Bone marrow (tissue), 2 donors: ENCODE data around the gene FN1.
A peak's percentile ranks its signal among the peaks of the same experiment; 100 is the strongest.
"Not testable (repeated sequence)": the region's sequence is repeated elsewhere in the genome, so short reads cannot be mapped to it uniquely, and the experiment has no call there.

Source experiments
- DNase-seq, 2 donors: peaks; one replicate each; lab custom pipeline; 2025; lab: John Stamatoyannopoulos, UW

FN1 gene

DNA sequence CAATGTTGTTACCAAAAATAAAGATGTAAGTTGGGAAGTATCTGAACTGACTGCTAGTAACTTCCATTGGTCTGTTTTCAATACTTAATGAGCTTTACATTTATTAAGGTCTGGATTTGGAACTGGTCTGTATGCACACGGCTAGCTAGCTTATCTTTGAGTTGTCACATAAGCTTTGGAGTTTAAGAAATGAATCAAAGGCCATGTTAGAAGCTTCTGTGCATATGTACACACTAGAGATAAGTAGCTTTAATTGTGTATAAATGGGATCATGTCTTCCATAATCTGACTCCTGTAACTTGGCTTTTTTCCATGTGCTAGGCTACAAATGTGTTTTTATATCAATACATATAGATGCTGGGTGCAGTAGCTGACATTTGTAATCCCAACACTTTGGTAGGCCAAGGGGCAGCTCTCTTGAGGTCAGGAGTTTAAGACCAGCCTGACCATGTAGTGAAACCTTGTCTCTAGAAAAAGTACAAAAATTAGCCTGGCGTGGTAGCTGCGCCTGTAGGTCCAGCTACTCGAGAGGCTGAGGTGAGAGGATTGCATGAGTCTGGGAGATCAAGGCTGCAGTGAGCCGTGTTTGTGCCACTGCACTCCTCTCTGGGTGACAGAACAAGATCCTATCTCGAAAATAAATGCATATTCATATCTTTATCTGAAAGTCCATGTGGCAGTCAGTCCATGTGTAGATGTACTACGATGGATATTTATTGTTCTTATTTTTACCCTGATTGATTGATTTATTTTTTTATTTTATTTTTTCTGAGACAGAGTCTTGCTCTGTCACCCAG is 96.8 kb downstream of the FN1 start:
- DNase-seq = no peak

GRCh38 chr2:215332872-215333595 is 102.8 kb downstream of the FN1 start:
- no peak for DNase-seq

- DNase-seq = no peak
Measured at GRCh38 chr2:215328066-215328465, 107.8 kb downstream of the FN1 start.

- no peak for DNase-seq
Measured at GRCh38 chr2:215324811-215325210, 111.1 kb downstream of the FN1 start.

GRCh38 chr2:215320679-215321078 is 115.2 kb downstream of the FN1 start:
- no peak for DNase-seq

GRCh38 chr2:215320102-215320501 is 115.8 kb downstream of the FN1 start:
- no peak for DNase-seq

DNA sequence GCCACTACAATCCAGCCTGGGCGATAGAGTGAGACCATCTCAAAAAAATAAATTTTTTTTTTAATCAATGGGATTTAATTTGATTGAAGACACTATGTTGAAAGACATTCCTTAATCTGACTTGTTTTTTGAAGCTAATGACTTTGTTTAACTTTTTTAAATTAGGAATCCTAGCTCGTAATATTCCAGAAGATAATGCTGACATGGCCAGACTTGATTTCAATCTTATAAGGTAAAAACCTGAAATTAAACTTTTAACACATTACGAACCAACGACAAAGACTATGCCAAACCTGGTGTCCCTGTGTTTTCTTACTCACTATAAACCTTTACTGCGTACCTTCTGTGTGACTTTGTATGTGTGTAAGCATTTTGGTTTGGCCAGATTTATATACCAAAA is 116.4 kb downstream of the FN1 start:
- no peak for DNase-seq

GRCh38 chr2:215316336-215316735 is 119.5 kb downstream of the FN1 start:
- DNase-seq = no peak

DNA sequence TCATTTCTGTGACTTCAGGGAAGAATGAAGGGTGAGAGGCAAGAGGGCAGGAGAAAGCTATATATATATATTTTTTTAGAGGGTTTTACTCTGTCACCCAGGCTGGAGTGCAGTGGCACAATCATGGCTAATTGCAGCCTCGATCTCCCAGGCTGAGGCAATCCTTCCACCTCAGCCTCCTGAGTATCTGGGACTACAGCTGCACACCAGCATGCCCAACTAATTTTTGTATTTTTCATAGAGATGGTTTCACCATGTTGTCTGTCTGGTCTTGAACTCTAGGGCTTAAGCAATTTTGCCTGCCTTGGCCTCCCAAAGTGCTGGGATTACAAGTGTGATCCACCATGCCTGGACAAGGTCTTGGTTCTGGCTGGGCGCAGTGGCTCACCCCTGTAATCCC is 120.6 kb downstream of the FN1 start:
- no peak for DNase-seq

GRCh38 chr2:215314896-215315295 is 121.0 kb downstream of the FN1 start:
- no peak for DNase-seq

- DNase-seq = no peak
Measured at GRCh38 chr2:215313255-215313613, 122.6 kb downstream of the FN1 start.

DNA sequence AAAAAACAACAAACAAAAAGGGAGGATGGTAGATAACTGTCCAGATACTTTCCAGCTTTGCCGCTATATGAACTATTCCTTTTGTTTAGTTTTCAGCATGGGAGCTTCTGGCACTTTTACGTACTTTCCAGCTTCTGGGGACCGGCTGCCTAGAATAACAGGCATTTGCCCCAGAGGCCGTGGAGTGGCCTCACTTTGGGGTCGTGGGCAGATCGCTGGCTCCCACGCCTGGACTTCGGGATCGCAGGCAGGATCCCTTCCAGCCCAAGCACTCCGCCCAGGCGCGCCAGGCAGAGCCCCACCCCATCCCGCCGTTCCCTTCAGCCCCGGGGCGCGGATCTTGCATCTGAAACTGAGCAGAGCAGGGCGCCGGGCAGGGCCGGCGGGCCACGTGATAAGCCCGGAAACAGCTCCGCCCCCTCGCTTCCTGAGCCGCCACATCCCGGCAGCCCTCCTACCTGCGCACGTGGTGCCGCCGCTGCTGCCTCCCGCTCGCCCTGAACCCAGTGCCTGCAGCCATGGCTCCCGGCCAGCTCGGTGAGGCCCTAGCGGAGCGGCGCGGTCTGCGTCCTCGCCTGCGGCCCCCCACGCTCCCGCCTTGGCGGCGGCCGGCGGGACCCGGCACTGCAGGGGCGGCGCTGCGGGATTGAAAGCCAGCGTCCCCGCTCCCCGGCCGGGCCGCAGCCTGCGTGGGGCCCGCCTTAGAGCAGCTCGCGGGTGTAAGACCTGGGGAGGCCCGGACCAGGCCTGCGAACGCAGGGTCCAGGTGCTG is 124.1 kb downstream of the FN1 start, which contains the start of gene ATIC:
Gene ATIC (plus strand): TSS at position 435 of the 772 bp plus-strand sequence. CDS start 84 bp downstream, at position 519.
- DNase-seq = peak; percentile 70 to 75

GRCh38 chr2:215311259-215311624 is 124.6 kb downstream of the FN1 start:
- not testable (repeated sequence) for DNase-seq
